Measurements from ENCODE around the gene CD58. TPM values are rescaled to one million over a fixed set of nuclear protein-coding genes. Genes with fewer than 3 reads are reported as not detected.
A peak's percentile ranks its signal among the peaks of the same experiment; 100 is the strongest.

Gene CD58
- total RNA-seq, 2 experiments from 2014 or later = 8.1 to 8.2 TPM

DNA sequence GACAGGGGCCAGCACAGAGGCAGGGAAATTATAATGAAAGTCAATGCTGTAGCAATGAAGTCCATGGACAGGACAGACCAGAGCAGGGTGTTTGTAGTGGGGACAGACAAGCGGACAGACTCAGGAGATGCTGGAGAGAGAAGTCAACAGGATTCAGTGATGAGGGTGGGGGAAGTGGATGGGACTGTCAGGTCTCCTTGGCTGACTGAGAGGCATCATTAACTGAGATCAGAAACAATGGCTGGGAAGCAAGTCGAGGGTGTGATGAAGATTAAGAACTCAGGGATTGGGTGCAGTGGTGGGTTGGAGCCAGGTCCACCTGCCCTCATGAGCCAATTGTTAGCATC is 25.5 kb downstream of the CD58 start:
- DNase-seq = no peak
- no peaks in the 10 kb centered on the region for H3K27me3 Mint-ChIP-seq
- peaks cover 1% of the 10 kb centered on the region for H3K9me3 Mint-ChIP-seq
- H3K36me3 Mint-ChIP-seq = peaks cover 36% of the 10 kb centered on the region
- peaks cover 20% of the 10 kb centered on the region for H3K4me1 Mint-ChIP-seq
- H3K4me3 Mint-ChIP-seq = peak overlapping the region; percentile 42
- peak overlapping the region; percentile 90 for H3K27ac Mint-ChIP-seq

DNA sequence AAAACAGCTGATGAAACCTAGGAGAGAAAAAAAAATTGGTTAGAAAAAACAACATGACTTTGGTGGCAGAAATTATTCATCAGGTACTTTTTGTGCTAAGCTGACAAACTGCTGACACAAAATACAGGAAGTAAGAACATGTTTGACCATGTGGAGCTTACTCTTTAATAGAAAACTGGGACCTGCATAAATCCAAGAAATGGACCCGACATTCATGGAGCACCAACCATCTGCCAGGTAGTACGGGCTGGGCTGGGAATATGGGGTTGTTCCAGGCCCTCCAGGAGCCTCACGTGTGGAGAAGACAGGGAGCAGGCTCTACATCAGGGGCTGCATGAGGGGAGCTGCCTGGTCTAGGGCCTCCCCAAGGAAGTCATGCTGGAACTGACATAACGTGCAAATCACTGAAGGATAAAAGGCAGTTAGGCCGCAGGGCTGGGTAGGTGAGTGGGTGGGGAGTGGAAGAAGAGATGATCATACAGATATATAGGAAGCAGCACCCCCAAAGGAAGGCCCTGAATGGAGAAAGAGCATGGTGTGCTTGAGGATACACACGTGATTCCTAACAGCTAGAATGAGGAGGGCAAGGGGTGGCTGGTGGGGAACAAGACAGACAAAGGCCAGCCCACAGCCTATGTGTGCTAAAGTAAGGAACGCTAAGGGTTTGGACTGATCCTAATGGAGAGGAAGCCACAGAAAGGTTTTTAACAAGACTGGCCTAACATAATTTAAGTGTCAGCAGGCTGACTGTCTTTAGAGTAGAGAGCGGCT is 26.1 kb downstream of the CD58 start:
- H3K4me3 Mint-ChIP-seq = peak overlapping the region; percentile 42
- peaks cover 25% of the 10 kb centered on the region for H3K4me1 Mint-ChIP-seq
- peaks cover 35% of the 10 kb centered on the region for H3K36me3 Mint-ChIP-seq
- H3K9me3 Mint-ChIP-seq = peaks cover 1% of the 10 kb centered on the region
- H3K27me3 Mint-ChIP-seq = no peaks in the 10 kb centered on the region
- peak overlapping the region; percentile 90 for H3K27ac Mint-ChIP-seq
- no peak for DNase-seq

DNA sequence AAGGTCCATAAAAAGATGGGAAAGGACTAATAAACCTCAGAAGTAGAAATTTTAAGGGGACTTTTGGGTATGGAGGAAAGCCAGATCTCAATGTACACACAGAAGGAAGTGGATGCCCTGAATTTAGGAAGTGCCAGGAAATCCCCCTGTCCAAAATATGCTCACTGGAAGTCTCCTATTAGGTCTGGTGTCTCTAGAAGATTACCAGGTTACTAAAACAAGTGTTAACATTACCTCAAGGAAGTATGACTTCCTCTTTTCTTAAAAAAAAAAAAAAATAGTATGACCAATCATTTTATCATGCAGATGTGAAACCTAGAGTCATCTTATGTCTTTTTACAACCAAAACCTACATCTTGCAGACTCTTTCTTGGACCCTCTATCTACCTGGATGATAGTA is 30.7 kb downstream of the CD58 start:
- Mint-ChIP-seq H3K4me1 (peaks cover 30% of the 10 kb centered on the region), H3K36me3 (peaks cover 53% of the 10 kb centered on the region)

DNA sequence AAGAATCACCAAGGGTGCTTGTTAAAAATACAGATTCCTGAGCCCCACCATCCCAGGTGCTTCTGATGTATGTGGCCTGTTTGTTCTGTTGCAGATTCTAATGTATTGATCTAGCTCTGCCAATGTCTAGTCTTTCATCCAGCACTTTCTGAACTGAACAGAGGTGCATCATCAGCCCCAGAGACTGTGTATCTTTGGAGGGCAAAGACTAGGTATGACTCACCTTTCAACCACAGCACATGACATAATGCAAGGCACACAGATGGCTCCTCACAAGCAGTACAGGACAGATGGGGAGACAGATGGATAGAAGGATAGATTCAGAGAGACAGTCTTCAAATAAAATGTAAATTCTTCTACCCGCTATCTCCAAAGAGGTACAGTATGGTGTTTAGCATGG is 32.3 kb downstream of the CD58 start:
- Mint-ChIP-seq H3K27ac (no peak overlapping the region), H3K4me1 (peaks cover 22% of the 10 kb centered on the region), H3K9me3 (peaks cover 1% of the 10 kb centered on the region), H3K36me3 (peaks cover 55% of the 10 kb centered on the region), H3K4me3 (no peak overlapping the region), H3K27me3 (no peaks in the 10 kb centered on the region)
- peak; percentile 39 for DNase-seq

More for the DNA sequence above, 30.7 kb downstream of the CD58 start:
- H3K27me3 Mint-ChIP-seq = no peaks in the 10 kb centered on the region
- no peak for DNase-seq
- no peak overlapping the region for H3K27ac Mint-ChIP-seq
- H3K9me3 Mint-ChIP-seq = peaks cover 1% of the 10 kb centered on the region
- H3K4me3 Mint-ChIP-seq = no peak overlapping the region

DNA sequence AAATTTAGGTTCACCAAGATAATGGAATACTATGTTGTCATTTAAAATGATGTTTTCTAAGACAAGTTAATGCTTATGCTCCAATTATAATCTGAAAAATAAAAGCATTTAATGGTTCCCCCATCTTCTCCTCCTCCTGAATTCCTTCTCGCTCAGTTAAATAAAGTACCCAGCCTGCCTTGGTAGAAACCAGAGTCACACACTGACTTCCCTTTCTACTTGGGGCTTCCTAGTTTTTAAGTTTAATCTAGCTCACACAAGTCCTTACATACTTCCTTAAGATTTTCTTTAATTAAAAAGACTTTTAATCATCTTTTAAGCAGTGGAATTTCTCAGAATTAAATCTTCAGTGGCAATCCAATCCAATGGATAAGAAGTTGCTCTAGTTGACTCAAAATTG is 32.9 kb downstream of the CD58 start:
- DNase-seq = no peak
- no peak overlapping the region for H3K4me3 Mint-ChIP-seq
- peaks cover 22% of the 10 kb centered on the region for H3K4me1 Mint-ChIP-seq
- no peaks in the 10 kb centered on the region for H3K9me3 Mint-ChIP-seq
- H3K36me3 Mint-ChIP-seq = peaks cover 54% of the 10 kb centered on the region
- no peak overlapping the region for H3K27ac Mint-ChIP-seq
- H3K27me3 Mint-ChIP-seq = no peaks in the 10 kb centered on the region

DNA sequence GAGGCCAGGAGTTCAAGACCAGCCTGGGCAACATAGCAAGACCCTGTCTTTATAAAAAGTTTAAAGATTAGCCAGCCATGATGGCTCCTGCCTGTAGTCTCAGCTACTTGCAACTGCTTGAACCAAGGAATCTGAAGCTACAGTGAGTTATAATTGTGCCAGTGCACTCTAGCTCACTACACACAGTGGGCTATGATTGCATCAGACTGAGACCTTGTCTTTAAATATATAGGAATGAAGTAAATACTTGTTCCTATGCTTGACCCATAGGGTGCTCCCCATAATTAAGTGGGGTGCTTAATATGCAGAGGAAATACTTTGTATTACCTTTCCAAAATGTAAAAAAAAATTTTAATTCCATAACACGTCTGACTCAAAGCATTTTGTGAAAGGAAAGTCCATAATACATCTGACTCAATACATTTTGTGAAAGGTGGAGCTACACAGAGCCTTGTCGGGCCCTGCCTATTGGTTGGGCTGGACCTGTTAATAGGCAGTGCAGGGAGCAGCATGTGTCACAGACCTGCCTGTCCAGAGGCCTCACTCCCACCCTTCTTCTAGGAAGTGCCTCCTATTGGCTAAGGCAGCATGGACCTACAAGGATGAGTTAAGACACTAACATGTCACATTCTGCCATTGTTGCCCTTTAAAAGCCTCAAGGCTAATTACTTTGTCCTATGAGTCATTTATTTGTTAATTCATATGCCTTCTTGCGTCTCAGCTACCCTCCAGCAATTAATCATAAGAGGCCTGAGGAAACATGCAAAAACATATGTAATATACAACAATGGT is 33.6 kb downstream of the CD58 start:
- DNase-seq = no peak
- Mint-ChIP-seq H3K4me3 (no peak overlapping the region), H3K36me3 (peaks cover 49% of the 10 kb centered on the region), H3K9me3 (no peaks in the 10 kb centered on the region), H3K4me1 (peaks cover 22% of the 10 kb centered on the region), H3K27me3 (no peaks in the 10 kb centered on the region), H3K27ac (no peak overlapping the region)

DNA sequence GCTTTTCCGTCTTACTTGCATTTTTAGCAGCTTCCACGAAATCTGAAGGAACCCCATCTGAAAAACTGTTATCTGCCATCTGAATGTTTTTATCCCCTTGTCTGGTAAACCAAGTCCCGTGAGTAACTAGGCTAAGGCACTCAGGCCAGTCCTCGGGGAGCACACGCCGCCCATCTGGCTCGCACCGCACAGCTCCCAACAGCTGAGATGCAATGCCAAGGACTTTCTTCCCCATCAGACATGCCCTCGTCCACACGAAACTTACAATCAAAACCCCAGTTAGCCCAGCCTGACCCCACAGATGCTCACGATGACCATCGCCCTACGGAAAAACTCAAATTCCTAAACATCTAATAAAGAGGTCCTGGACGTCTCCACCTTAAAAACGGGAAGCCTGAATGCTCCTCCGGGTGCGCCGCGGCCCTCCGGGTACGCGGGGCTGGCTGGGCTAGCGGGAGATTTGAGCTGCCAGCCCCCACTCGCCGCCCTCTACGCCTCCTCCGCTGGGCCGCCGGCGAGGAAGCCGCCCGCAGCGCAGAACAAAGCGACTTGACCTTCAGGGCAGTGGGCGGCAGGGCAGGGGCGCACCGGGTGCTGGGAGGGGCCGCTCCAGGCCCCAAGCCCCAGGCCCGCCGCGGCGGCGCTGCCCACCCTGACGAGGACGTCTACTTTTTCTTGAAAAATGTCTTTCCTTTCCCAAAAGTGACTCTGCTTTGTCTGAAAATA is 36.6 kb downstream of the CD58 start:
- no peak overlapping the region for H3K4me3 Mint-ChIP-seq
- H3K27ac Mint-ChIP-seq = no peak overlapping the region
- peaks cover 35% of the 10 kb centered on the region for H3K36me3 Mint-ChIP-seq
- H3K4me1 Mint-ChIP-seq = peaks cover 11% of the 10 kb centered on the region
- no peak for DNase-seq
- no peaks in the 10 kb centered on the region for H3K27me3 Mint-ChIP-seq
- H3K9me3 Mint-ChIP-seq = no peaks in the 10 kb centered on the region

DNA sequence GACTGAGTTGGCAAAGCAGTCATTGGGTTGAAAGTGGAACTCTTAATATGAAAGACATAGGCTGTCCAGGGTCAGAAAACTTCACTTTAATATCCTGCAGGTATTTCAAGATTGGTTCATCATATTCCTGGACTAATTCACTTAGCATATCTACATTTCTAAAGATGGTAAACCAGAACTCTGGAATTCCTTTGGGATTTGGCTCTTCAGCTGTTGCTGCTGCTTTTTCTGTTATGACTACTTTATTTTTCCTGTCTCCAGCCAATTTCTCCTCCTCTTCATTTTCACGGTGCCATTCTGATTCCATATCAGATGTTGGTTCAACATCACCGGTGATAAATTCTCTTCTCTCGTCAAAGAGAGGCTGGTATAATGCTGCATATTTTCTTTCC is 37.4 kb downstream of the CD58 start:
- H3K27ac Mint-ChIP-seq = no peak overlapping the region
- peaks cover 33% of the 10 kb centered on the region for H3K36me3 Mint-ChIP-seq
- no peak overlapping the region for H3K4me3 Mint-ChIP-seq
- DNase-seq = no peak
- H3K9me3 Mint-ChIP-seq = no peaks in the 10 kb centered on the region
- peaks cover 3% of the 10 kb centered on the region for H3K4me1 Mint-ChIP-seq
- no peaks in the 10 kb centered on the region for H3K27me3 Mint-ChIP-seq

DNA sequence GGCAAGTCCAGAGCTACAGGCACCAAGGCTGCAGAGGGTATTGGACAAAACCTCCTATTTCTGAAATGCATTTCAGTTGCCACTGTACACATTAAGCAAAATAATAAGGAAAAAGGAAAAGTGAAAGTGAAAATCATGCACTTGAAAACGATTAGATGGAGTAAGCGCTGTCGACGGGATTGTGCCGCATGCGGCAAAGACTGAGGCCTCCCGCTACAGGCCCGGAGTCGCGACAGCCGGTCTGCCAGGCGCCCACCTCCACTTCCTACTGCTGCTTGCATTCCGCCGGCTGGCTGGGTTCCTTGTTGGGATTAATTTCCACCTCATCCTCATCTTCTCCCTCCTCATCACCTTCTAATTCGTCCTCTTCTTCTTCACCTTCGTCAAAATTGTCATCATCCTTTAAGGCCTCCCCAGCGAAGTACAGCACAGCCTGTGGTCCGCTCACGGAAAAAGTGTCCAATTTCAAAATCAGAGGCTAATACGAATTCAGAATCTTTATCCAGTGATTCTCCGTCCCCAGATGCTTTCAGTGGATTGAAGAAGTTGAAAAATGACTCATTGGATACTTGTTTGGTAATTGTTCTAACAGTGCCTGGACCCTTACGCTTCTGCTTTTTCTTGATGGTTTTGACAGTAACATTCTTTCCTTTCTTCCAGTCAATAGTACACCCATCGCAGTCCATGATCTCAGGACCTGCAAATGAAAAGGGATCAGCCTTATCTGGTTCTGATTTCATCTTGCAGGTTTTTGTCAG is 38.0 kb downstream of the CD58 start:
- H3K27ac Mint-ChIP-seq = no peak overlapping the region
- peaks cover 35% of the 10 kb centered on the region for H3K36me3 Mint-ChIP-seq
- H3K4me1 Mint-ChIP-seq = no peaks in the 10 kb centered on the region
- H3K4me3 Mint-ChIP-seq = no peak overlapping the region
- DNase-seq = no peak
- peaks cover 2% of the 10 kb centered on the region for H3K9me3 Mint-ChIP-seq
- no peaks in the 10 kb centered on the region for H3K27me3 Mint-ChIP-seq

DNA sequence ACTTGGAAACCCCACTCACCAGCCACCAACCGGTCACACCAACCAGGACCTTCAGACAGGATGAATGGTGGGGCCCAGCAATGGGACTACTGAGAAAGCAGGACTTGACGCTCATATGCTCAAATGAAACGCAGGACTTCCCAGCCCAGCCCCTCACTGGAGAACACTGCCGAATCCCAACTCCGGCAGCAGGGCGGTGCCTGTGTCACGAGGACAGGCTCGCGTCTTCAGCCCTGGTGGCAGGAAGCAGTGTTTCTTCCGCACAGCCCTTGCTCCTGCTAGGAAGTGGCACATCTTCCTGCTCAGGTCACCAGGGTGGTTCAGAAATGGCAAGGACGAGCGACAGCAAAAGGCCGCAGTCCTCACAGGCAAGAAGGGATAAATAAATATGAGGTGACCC is 38.9 kb downstream of the CD58 start:
- Mint-ChIP-seq H3K27ac (no peak overlapping the region), H3K36me3 (peaks cover 39% of the 10 kb centered on the region)

DNA sequence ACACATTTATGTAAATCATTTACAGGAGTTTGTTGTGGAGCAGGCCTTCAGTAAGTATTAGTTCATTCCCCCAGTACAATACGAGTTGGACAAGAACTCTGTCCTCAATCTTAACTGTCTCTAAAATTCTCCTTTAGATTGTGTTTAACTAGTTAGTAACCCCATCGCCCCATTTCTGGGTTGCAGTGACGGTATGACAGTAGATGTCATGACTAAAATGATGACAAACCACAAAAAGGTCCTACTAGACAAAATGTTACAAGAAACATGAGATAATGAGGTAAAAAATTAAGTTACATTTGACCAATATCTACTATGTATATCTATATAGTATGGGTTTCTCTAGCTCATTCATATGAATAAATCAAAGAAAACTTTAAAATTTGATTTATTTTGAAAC is 41.1 kb downstream of the CD58 start:
- Mint-ChIP-seq H3K4me1 (no peaks in the 10 kb centered on the region), H3K36me3 (peaks cover 31% of the 10 kb centered on the region), H3K4me3 (no peak overlapping the region), H3K27me3 (no peaks in the 10 kb centered on the region), H3K27ac (no peak overlapping the region), H3K9me3 (peaks cover 11% of the 10 kb centered on the region)
- DNase-seq = no peak

More for the DNA sequence above, 38.9 kb downstream of the CD58 start:
- Mint-ChIP-seq H3K4me1 (no peaks in the 10 kb centered on the region), H3K4me3 (no peak overlapping the region), H3K27me3 (no peaks in the 10 kb centered on the region), H3K9me3 (peaks cover 3% of the 10 kb centered on the region)
- DNase-seq = no peak

DNA sequence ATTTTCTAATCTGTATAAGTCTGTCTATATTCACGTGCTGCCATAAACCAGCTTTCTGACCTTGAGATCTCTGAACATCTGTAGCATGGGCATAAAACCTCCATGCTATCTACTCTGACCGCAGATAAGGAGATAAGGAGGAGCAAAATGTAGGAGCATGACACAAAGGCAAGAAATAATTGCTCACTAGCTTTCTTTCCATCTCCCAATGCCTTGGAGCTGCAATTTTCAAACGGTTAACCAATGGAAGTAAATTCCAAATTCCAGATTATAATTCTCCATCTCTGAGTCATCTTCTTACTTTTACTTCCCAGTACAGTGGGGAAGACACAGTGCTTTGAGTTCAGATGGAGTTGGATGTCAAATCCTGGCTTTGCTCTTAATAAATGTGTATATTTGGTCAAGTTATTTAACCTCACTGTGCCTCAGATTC is 41.6 kb downstream of the CD58 start:
- no peak for DNase-seq
- Mint-ChIP-seq H3K27ac (no peak overlapping the region), H3K4me1 (no peaks in the 10 kb centered on the region), H3K27me3 (no peaks in the 10 kb centered on the region), H3K9me3 (peaks cover 11% of the 10 kb centered on the region), H3K4me3 (no peak overlapping the region), H3K36me3 (peaks cover 29% of the 10 kb centered on the region)

DNA sequence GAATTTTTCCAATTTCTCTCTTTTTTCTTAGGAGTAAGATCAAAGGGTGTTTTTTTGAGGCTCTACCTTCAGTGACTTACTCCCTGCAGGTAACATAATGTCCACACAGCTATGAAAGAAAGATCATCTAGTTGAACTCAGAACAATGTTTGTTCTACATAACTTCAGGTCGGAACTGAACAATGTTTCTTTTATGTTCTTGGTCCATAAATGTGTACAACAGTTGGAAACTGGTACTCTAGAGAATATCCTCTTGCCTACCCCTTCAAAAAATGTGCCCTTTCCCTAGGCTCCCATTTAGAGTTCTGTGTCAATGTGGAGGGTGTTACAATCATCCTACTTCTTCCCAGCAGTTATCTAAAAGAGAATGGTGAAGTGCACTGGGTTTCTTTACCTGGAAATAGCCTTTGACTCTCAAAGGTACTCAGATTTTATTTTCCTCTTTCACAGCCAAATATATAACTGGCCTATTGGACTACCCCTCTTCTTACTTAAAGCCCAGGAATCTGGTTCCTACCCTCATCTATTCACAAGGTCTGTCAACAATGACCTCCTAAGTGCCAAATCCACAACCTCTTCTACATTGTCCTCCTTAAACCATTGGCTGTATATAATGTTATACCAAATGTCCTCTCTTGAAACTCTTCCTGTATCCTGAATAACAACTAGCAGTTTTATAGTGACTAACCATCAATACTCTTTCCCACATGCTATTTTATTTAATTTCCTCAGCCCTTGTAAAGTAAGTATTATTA is 42.3 kb downstream of the CD58 start:
- H3K4me1 Mint-ChIP-seq = no peaks in the 10 kb centered on the region
- H3K36me3 Mint-ChIP-seq = peaks cover 22% of the 10 kb centered on the region
- DNase-seq = no peak
- H3K9me3 Mint-ChIP-seq = peaks cover 11% of the 10 kb centered on the region
- no peak overlapping the region for H3K4me3 Mint-ChIP-seq
- no peak overlapping the region for H3K27ac Mint-ChIP-seq
- no peaks in the 10 kb centered on the region for H3K27me3 Mint-ChIP-seq

DNA sequence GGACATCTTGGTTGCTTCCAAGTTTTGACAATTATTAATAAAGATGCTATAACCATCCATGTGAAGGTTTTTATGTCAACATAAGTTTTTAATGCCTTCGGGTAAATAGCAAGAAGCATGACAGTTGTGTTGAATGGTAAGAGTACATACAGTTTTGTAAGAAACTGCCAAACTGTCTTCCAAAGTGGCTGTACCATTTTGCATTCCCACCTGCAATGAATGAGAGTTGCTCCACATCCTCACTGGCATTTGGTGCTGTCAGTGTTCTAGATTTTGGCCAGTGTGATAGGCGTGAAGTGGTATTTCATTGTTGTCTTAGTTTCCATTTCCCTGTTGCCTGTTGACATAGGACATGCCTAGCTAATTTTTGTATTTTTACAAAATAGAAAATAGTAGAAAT is 45.4 kb downstream of the CD58 start:
- no peak overlapping the region for H3K4me3 Mint-ChIP-seq
- DNase-seq = no peak
- H3K27ac Mint-ChIP-seq = no peak overlapping the region
- H3K36me3 Mint-ChIP-seq = peaks cover 16% of the 10 kb centered on the region
- no peaks in the 10 kb centered on the region for H3K27me3 Mint-ChIP-seq
- H3K9me3 Mint-ChIP-seq = peaks cover 11% of the 10 kb centered on the region
- H3K4me1 Mint-ChIP-seq = no peaks in the 10 kb centered on the region

Data from activated naive CD8-positive, alpha-beta T cell treated with anti-CD3 and anti-CD28 coated beads for 36 hours (primary cell).